CD14-positive monocyte (primary cell): ENCODE data around the gene SNX1. TPM values are rescaled to one million over a fixed set of nuclear protein-coding genes. Genes with fewer than 3 reads are reported as not detected.
"Not testable (repeated sequence)": the region's sequence is repeated elsewhere in the genome, so short reads cannot be mapped to it uniquely, and the experiment has no call there.

Experiments
- DNase-seq, 3 donors: peaks; one replicate each; pipeline ENCODE4 v3.0.0-alpha.2; 2011 to 2022
- H2AFZ ChIP-seq: 2 replicates; pipeline ENCODE4 v1.6.0; 2012; ENCODE audit warnings: mild to moderate bottlenecking, low read depth, low read length, inconsistent platforms; ENCODE audit not compliant: insufficient read depth, poor library complexity, severe bottlenecking
- H3K27ac ChIP-seq, 2 donors: 1 replicate in 1 of 2; 2 replicates in 1 of 2; pipeline ENCODE4 v1.5.1; 2012 to 2013; ENCODE audit warnings: low read length in 2 of 2, control low read depth in 1 of 2, inconsistent platforms in 1 of 2, low read depth in 1 of 2, mild to moderate bottlenecking in 1 of 2
- H3K27me3 ChIP-seq, 2 donors: one replicate each; pipeline versions ENCODE4 v1.6.0 to v1.6.1; 2011 to 2013; ENCODE audit warnings: low read length in 2 of 2; ENCODE audit not compliant: control insufficient read depth in 2 of 2, insufficient read depth in 2 of 2
- H3K36me3 ChIP-seq, 2 donors: replicated peaks in 1 of 2; 1 replicate in 1 of 2; 2 replicates in 1 of 2; pipeline versions ENCODE4 v1.5.1 to v1.6.1; 2012 to 2013; ENCODE audit warnings: low read length in 2 of 2, control low read depth in 1 of 2, inconsistent platforms in 1 of 2, mild to moderate bottlenecking in 1 of 2; ENCODE audit not compliant: insufficient read depth in 2 of 2, control insufficient read depth in 1 of 2
- H3K4me1 ChIP-seq, 2 donors: 1 replicate in 1 of 2; 2 replicates in 1 of 2; pipeline versions ENCODE4 v1.5.1 to v1.6.1; 2012 to 2013; ENCODE audit warnings: low read length in 2 of 2, control low read depth in 1 of 2, inconsistent platforms in 1 of 2, mild to moderate bottlenecking in 1 of 2, moderate library complexity in 1 of 2; ENCODE audit not compliant: insufficient read depth in 2 of 2, control insufficient read depth in 1 of 2
- H3K4me2 ChIP-seq: replicated peaks from 2 replicates; pipeline ENCODE3; 2012; ENCODE audit warnings: low read length, moderate library complexity, mild to moderate bottlenecking; ENCODE audit not compliant: poor library complexity, severe bottlenecking; ENCODE audit errors: extremely low read depth
- H3K4me3 ChIP-seq, 3 experiments: fragments of 200-600 bp in 1 of 3; sonication (generic) in 1 of 3; replicated peaks in 1 of 3; 1 replicate in 2 of 3; 2 replicates in 1 of 3; pipeline ENCODE4 v1.5.1; 2011 to 2013; ENCODE audit warnings: low read length in 3 of 3, mild to moderate bottlenecking in 3 of 3, control low read depth in 2 of 3, low read depth in 2 of 3, inconsistent platforms in 1 of 3, moderate library complexity in 1 of 3
- H3K79me2 ChIP-seq: 2 replicates; pipeline ENCODE4 v1.6.0; 2012; ENCODE audit warnings: mild to moderate bottlenecking, control low read depth, inconsistent platforms, low read length, moderate library complexity; ENCODE audit not compliant: insufficient read depth
- H3K9ac ChIP-seq: 2 replicates; pipeline ENCODE4 v1.6.0; 2017; ENCODE audit warnings: low read length, mild to moderate bottlenecking; ENCODE audit not compliant: insufficient read depth, poor library complexity, severe bottlenecking
- H3K9me3 ChIP-seq, 2 donors: replicated peaks in 1 of 2; 1 replicate in 1 of 2; 2 replicates in 1 of 2; pipeline versions ENCODE4 v1.5.1 to v1.6.1; 2012 to 2013; ENCODE audit warnings: low read length in 2 of 2, control low read depth in 1 of 2; ENCODE audit not compliant: control insufficient read depth in 1 of 2, insufficient read depth in 1 of 2
- H4K20me1 ChIP-seq: 2 replicates; pipeline ENCODE4 v1.6.0; 2012; ENCODE audit warnings: mild to moderate bottlenecking, low read length, control low read depth, moderate library complexity; ENCODE audit not compliant: insufficient read depth
- H3K27ac Mint-ChIP-seq, 7 donors: one replicate each; pipeline ENCODE4 v1.8.0; 2020; ENCODE audit warnings: mild to moderate bottlenecking in 7 of 7, mixed read lengths in 7 of 7, moderate library complexity in 6 of 7, inconsistent platforms in 2 of 7
- H3K27me3 Mint-ChIP-seq, 3 donors: one replicate each; pipeline ENCODE4 v1.8.0; 2021 to 2022; ENCODE audit warnings: low read depth in 3 of 3, mild to moderate bottlenecking in 3 of 3, mixed read lengths in 3 of 3, moderate library complexity in 3 of 3, inconsistent platforms in 1 of 3
- H3K36me3 Mint-ChIP-seq, 2 donors: one replicate each; pipeline ENCODE4 v1.8.0; 2020; ENCODE audit warnings: mixed read lengths in 2 of 2, inconsistent platforms in 1 of 2, mild to moderate bottlenecking in 1 of 2
- H3K4me1 Mint-ChIP-seq: one replicate; pipeline ENCODE4 v1.8.0; 2020; ENCODE audit warnings: mild to moderate bottlenecking, mixed read lengths
- H3K4me3 Mint-ChIP-seq, 2 donors: one replicate each; pipeline ENCODE4 v1.8.0; 2020; ENCODE audit warnings: mild to moderate bottlenecking in 2 of 2, mixed read lengths in 2 of 2, moderate library complexity in 1 of 2
- H3K9me3 Mint-ChIP-seq, 7 donors: one replicate each; pipeline ENCODE4 v1.8.0; 2020 to 2022; ENCODE audit warnings: mixed read lengths in 7 of 7, mild to moderate bottlenecking in 6 of 7, moderate library complexity in 6 of 7, inconsistent platforms in 2 of 7
- WGBS: methylation state at CpG from one replicate; pipeline ENCODE4 v1.1.5; 2013; ENCODE audit warnings: missing lambda C conversion rate; ENCODE audit not compliant: insufficient coverage; 5-methylcytosine and 5-hydroxymethylcytosine counted together
- intact Hi-C, 2 donors: fragments of 100-400 bp; cut with micrococcal nuclease; formaldehyde crosslinking; loops; one replicate each; pipeline versions ENCODE4 v1.15.0 to v1.15.1; 2023
- polyA plus RNA-seq, 3 donors: library from polyadenylated mRNA; depleted of rRNA in 1 of 3; unstranded in 2 of 3; stranded (reverse) in 1 of 3; fragments of 300-500 nt in 2 of 3; fragments of >200 nt in 1 of 3; fragmentation: Illumina TruSeq in 2 of 3; gene quantifications; 1 replicate in 2 of 3; 2 replicates in 1 of 3; pipeline ENCODE4 v1.2.3, GENCODE V29; 2012 to 2021
- TF ChIP-seq, protein P1 (sequence below): fragments of 200-600 bp; IDR thresholded peaks from one replicate; pipeline ENCODE4 v1.8.0; 2022; ENCODE audit warnings: antibody characterized with exemption, mild to moderate bottlenecking

SNX1 gene
- polyA plus RNA-seq, 3 donors: 104 to 115 (median 115) TPM

DNA sequence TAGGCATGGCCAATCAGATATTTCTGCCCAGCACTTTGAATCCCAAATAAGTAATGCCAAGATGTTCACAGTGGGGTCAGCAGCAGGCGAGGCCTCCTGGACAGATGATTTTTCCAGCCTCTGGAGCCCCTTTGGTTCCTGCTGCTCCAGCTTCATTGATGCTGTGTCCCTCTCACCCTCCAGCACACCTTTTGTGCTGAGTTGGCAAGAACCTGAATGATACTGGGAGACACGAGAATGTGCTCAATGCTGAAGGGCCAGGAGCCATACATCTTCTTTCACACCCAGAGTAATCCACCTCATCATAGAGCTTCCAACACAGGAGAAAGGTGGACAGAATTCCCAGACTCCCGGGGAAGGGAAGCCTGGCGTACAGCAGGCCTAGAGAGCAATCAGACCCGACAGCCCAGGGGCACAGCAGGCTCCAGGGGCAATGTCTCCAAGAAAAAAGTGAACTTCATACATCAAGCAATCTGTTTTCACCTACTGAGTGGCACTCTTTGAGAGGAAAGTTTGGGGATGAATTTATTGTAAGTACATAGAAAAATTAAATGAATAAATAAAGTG, 42.8 kb upstream of the SNX1 start:
- H3K79me2 ChIP-seq: no peaks in the 10 kb centered on the region
- no peak overlapping the region for H3K27ac Mint-ChIP-seq
- H3K27ac ChIP-seq: no peak overlapping the region
- H3K9me3 Mint-ChIP-seq: no peaks in the 10 kb centered on the region
- intact Hi-C loops: no loop called here
- H3K36me3 ChIP-seq: no peaks in the 10 kb centered on the region
- H3K27me3 Mint-ChIP-seq: peaks cover 1 to 9% (median 7%) of the 10 kb centered on the region in 3 donors
- H3K4me3 Mint-ChIP-seq: no peak overlapping the region
- H3K9ac ChIP-seq: no peak overlapping the region
- H3K9me3 ChIP-seq: no peaks in the 10 kb centered on the region
- peaks cover 0 to 4% of the 10 kb centered on the region in 2 donors for H3K36me3 Mint-ChIP-seq
- no peaks in the 10 kb centered on the region for H3K27me3 ChIP-seq
- no peak overlapping the region for H3K4me2 ChIP-seq
- no peak overlapping the region for H3K4me3 ChIP-seq
- H3K4me1 Mint-ChIP-seq: peaks cover 42% of the 10 kb centered on the region
- TF ChIP-seq, protein P1, sequence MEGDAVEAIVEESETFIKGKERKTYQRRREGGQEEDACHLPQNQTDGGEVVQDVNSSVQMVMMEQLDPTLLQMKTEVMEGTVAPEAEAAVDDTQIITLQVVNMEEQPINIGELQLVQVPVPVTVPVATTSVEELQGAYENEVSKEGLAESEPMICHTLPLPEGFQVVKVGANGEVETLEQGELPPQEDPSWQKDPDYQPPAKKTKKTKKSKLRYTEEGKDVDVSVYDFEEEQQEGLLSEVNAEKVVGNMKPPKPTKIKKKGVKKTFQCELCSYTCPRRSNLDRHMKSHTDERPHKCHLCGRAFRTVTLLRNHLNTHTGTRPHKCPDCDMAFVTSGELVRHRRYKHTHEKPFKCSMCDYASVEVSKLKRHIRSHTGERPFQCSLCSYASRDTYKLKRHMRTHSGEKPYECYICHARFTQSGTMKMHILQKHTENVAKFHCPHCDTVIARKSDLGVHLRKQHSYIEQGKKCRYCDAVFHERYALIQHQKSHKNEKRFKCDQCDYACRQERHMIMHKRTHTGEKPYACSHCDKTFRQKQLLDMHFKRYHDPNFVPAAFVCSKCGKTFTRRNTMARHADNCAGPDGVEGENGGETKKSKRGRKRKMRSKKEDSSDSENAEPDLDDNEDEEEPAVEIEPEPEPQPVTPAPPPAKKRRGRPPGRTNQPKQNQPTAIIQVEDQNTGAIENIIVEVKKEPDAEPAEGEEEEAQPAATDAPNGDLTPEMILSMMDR: no peak
- H2AFZ ChIP-seq: no peak overlapping the region
- 100% methylated on average over 3 of the region's 5 CpGs for WGBS
- H3K4me1 ChIP-seq: peaks cover 31% of the 10 kb centered on the region in 2 donors
- DNase-seq: no peak
- no peaks in the 10 kb centered on the region for H4K20me1 ChIP-seq

DNA sequence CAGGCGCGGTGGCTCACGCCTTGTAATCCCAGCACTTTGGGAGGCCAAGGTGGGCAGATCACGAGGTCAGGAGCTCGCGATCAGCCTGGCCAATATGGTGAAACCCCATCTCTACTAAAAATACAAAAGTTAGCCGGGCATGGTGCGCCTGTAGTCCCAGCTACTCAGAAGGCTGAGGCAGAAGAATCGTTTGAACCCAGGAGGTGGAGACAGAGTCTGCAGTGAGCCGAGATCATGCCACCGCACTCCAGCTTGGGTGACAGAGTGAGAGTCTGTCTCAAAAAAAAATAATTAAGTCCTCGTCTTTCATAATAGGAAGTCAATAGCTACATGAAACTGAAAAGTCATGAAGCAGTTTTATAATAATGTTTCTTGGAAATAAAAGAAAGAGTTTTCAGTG, 42.1 kb upstream of the SNX1 start:
- 94% methylated on average over 3 of the region's 12 CpGs for WGBS
- intact Hi-C loops, H3K27ac Mint-ChIP-seq, H3K9me3 Mint-ChIP-seq, H3K9me3 ChIP-seq, DNase-seq, H3K4me2 ChIP-seq, H3K27me3 Mint-ChIP-seq, H2AFZ ChIP-seq, H3K79me2 ChIP-seq, H3K4me3 ChIP-seq, H4K20me1 ChIP-seq, H3K36me3 Mint-ChIP-seq, H3K27ac ChIP-seq, H3K9ac ChIP-seq, H3K27me3 ChIP-seq, H3K36me3 ChIP-seq: not testable (repeated sequence)
- Mint-ChIP-seq H3K4me3 (peak overlapping the region in 1 of 2 donors; percentile 21), H3K4me1 (peaks cover 36% of the 10 kb centered on the region)
- H3K4me1 ChIP-seq: peaks cover 24% of the 10 kb centered on the region in 2 donors
